MM.1S (cell line): ENCODE measurements around the gene ARPC5.

ENCODE experiments used
- EZH2 ChIP-seq: fragments of 300-600 bp; sonication (generic); optimal IDR thresholded peaks from 2 replicates; pipeline ENCODE3; 2017; ENCODE audit warnings: low read depth, mild to moderate bottlenecking, antibody characterized with exemption, low read length, mixed read lengths
- EZH2phosphoT487 ChIP-seq: fragments of 300-600 bp; sonication (generic); IDR thresholded peaks from 2 replicates; pipeline ENCODE4 v1.6.1; 2018; ENCODE audit warnings: antibody characterized with exemption, low read length
- TF ChIP-seq, protein P1 (sequence below): fragments of 300-600 bp; sonication (generic); IDR thresholded peaks from 2 replicates; pipeline ENCODE4 v1.5.1; 2016; ENCODE audit warnings: antibody characterized with exemption, low read length, mixed read lengths

DNA sequence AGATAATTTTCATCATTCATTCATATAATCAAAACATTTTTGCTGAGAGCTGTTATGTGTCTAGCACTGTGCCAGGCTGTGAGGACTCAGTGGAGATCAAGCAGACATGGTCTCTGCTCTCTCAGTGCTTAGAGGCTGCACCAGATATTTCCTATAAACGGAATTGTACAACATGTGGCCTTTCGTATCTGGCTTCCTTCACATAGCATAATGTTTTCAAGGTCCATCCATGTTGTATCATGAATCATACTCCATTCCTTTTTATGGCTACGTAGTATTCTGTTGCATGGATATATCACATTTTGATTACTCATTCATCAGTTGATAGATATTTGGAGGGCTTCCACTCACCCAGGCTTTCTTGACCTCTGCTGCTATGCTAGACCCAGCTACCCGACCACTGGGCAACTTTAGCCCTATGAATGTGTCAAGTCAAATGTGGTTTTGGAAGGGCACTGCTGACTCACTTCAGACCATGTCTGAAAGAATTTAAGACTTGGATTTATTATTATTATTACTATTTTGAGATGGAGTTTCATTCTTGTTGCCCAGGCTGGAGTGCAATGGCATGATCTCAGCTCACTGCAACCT, 63.8 kb downstream of the ARPC5 start:
- TF ChIP-seq, protein P1, sequence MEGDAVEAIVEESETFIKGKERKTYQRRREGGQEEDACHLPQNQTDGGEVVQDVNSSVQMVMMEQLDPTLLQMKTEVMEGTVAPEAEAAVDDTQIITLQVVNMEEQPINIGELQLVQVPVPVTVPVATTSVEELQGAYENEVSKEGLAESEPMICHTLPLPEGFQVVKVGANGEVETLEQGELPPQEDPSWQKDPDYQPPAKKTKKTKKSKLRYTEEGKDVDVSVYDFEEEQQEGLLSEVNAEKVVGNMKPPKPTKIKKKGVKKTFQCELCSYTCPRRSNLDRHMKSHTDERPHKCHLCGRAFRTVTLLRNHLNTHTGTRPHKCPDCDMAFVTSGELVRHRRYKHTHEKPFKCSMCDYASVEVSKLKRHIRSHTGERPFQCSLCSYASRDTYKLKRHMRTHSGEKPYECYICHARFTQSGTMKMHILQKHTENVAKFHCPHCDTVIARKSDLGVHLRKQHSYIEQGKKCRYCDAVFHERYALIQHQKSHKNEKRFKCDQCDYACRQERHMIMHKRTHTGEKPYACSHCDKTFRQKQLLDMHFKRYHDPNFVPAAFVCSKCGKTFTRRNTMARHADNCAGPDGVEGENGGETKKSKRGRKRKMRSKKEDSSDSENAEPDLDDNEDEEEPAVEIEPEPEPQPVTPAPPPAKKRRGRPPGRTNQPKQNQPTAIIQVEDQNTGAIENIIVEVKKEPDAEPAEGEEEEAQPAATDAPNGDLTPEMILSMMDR = no peak
- TF ChIP-seq EZH2phosphoT487 (no peak), EZH2 (no peak)
